IPS DF 6.9 (cell line): Measurements from ENCODE around the gene TRAPPC12.

ENCODE experiments used
- DNase-seq: peaks from one replicate; pipeline ENCODE4 v3.0.0-alpha.2; 2013; ENCODE audit warnings: low read depth, low spot score
- H3K27ac ChIP-seq: one replicate; pipeline ENCODE4 v1.5.1; 2013; ENCODE audit warnings: low read length, control low read depth
- H3K27me3 ChIP-seq: 2 replicates; pipeline ENCODE4 v1.6.1; 2013; ENCODE audit warnings: mild to moderate bottlenecking, low read length; ENCODE audit not compliant: control insufficient read depth, insufficient read depth
- H3K36me3 ChIP-seq: 2 replicates; pipeline ENCODE4 v1.6.1; 2013; ENCODE audit warnings: low read length; ENCODE audit not compliant: control insufficient read depth, insufficient read depth
- H3K4me1 ChIP-seq: 2 replicates; pipeline ENCODE4 v1.6.1; 2013; ENCODE audit warnings: low read length; ENCODE audit not compliant: control insufficient read depth, insufficient read depth
- H3K4me3 ChIP-seq: 2 replicates; pipeline ENCODE4 v1.5.1; 2013; ENCODE audit warnings: mild to moderate bottlenecking, low read length
- H3K9me3 ChIP-seq: 2 replicates; pipeline ENCODE4 v1.6.1; 2013; ENCODE audit warnings: low read length, inconsistent platforms; ENCODE audit not compliant: control insufficient read depth, insufficient read depth
- WGBS: extraction: QIAGEN DNeasy Blood & Tissue Kit; methylation state at CpG from one replicate; pipeline ENCODE4 v1.1.7; 2013; ENCODE audit warnings: mixed read lengths, missing lambda C conversion rate; ENCODE audit not compliant: insufficient read length, insufficient coverage; 5-methylcytosine and 5-hydroxymethylcytosine counted together

TRAPPC12 gene

GRCh38 chr2:3476985-3477327 lies 97.5 kb downstream of the TRAPPC12 start:
- no peak overlapping the region for H3K4me3 ChIP-seq
- no peak overlapping the region for H3K27ac ChIP-seq
- H3K4me1 ChIP-seq = no peaks in the 10 kb centered on the region
- peaks cover 10% of the 10 kb centered on the region for H3K36me3 ChIP-seq
- H3K9me3 ChIP-seq = no peaks in the 10 kb centered on the region
- WGBS = no CpG with 5 or more reads among the region's 5 CpGs
- no peak for DNase-seq
- H3K27me3 ChIP-seq = no peaks in the 10 kb centered on the region

DNA sequence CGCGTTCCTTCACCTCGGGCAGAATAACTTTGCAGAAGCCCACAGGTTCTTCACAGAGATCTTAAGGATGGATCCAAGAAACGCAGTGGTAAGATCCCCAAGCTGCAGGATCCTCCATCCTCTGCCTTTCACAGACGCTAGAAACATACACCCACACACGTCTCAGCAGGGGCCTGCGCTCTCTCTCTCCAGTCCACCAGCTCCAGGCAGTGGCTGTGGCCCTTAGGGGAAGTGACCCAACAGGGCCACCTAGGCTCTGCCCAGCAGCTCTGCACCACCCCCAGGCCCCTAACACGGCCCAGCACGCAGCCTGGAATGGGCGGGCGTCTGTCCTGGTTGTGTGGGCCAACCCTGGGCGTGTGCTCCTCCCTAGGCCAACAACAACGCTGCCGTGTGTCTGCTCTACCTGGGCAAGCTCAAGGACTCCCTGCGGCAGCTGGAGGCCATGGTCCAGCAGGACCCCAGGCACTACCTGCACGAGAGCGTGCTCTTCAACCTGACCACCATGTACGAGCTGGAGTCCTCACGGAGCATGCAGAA lies 99.4 kb downstream of the TRAPPC12 start:
- Histone ChIP-seq H3K4me1 (no peaks in the 10 kb centered on the region), H3K4me3 (no peak overlapping the region), H3K27ac (no peak overlapping the region), H3K27me3 (no peaks in the 10 kb centered on the region), H3K36me3 (peaks cover 10% of the 10 kb centered on the region), H3K9me3 (no peaks in the 10 kb centered on the region)
- no CpG with 5 or more reads among the region's 19 CpGs for WGBS
- DNase-seq = no peak

DNA sequence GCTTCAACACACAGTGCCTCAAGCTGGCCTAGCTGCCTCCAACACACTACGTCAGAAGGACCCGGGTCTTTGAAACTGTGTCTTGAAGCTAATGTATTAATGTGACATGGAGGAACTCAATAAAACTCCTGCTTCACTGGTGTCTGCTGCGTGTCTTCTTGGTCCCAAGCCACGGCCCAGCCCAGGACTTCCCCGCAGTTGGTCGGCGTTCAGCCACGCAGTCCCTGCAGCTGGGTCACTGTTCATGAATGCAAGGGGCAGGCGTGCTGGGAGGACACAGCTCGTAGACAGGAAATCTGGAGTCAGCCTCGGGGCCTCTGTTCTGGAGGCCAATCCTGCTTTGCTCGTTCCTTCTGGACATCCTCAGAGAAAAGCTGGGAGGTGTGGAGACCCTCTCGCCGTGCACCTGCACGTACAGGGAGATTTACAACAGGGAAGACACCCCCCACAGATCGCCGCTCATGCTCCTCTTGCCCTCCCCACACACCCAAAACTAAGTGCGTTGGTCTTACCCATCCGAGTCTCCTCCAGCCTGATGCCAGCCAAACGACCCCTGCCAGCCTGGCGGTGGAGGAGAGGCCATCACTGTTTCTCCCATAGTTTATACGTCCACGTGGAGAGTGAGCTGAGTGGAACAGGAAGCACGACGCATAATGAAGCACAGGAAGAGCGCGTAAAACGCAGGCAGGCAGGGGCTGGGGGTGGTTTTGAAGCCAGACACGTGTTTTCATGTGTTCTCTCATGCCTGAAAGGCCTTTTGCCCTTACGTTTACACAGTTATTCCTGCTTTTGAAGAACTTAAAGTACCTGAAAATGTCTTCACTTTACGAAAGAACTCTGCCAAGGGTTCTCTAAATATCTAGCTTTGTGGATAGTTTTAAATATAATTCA lies 100.2 kb downstream of the TRAPPC12 start:
- Histone ChIP-seq H3K9me3 (no peaks in the 10 kb centered on the region), H3K4me3 (no peak overlapping the region), H3K36me3 (peaks cover 10% of the 10 kb centered on the region), H3K27me3 (no peaks in the 10 kb centered on the region), H3K4me1 (no peaks in the 10 kb centered on the region), H3K27ac (no peak overlapping the region)
- WGBS = no CpG with 5 or more reads among the region's 31 CpGs
- no peak for DNase-seq

GRCh38 chr2:3480352-3481010 lies 101.0 kb downstream of the TRAPPC12 start:
- peaks cover 10% of the 10 kb centered on the region for H3K36me3 ChIP-seq
- H3K4me1 ChIP-seq = no peaks in the 10 kb centered on the region
- H3K27me3 ChIP-seq = no peaks in the 10 kb centered on the region
- DNase-seq = no peak
- no peak overlapping the region for H3K4me3 ChIP-seq
- no peaks in the 10 kb centered on the region for H3K9me3 ChIP-seq
- H3K27ac ChIP-seq = no peak overlapping the region
- WGBS = no CpG with 5 or more reads among the region's 7 CpGs

DNA sequence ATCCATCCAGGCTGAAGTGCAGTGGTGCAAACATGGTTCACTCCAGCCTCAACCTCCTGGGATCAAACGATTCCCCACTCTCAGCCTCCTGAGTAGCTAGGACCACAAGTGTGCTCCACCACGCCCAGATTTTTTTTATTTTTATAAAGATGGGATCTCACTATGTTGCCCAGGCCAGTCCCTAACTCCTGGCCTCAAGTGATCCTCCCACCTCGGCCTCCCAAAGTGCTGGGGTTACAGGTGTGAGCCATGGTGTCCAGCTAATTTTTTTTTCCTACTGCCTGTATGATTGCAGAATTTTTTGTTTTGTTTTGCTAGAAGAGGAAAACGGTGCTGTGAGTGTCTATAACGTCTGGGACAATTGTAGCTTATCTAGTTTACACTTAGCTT lies 101.5 kb downstream of the TRAPPC12 start:
- H3K36me3 ChIP-seq = peaks cover 10% of the 10 kb centered on the region
- H3K27me3 ChIP-seq = no peaks in the 10 kb centered on the region
- H3K4me1 ChIP-seq = no peaks in the 10 kb centered on the region
- no peak overlapping the region for H3K27ac ChIP-seq
- no peak for DNase-seq
- WGBS = no CpG with 5 or more reads among the region's 5 CpGs
- no peak overlapping the region for H3K4me3 ChIP-seq
- no peaks in the 10 kb centered on the region for H3K9me3 ChIP-seq

DNA sequence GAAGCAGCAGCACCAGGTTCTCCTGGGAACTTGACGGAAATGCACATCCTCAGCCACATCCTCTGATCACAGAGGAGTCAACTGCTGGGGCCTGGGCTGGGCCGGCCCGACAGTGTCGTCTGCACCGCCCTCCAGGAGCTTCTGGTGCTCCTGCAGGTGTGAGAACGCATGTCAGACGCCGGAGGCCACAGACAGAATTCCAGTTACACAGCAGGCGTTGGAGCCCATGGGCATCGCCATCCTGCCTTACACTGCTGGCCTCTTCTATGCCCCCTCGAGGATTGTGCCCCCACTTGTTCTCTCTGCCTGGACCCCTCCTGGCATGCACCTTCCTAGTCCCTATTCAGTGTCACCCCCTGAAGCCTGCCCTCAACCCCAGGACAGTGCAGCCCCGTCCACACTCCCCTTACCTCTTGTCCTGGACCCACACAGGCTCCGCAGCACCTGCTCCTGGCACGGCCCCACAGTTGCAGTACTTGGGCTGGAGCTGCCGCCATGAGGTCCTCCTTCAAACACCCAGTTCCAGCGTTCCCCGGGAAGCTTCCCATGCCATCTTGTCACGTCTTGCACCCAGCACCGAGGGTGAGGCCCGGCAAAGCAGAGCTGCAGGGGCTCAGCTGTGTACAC lies 102.4 kb downstream of the TRAPPC12 start:
- no CpG with 5 or more reads among the region's 20 CpGs for WGBS
- DNase-seq = no peak
- Histone ChIP-seq H3K4me3 (no peak overlapping the region), H3K36me3 (peaks cover 7% of the 10 kb centered on the region), H3K27ac (no peak overlapping the region), H3K4me1 (no peaks in the 10 kb centered on the region), H3K27me3 (no peaks in the 10 kb centered on the region), H3K9me3 (no peaks in the 10 kb centered on the region)

GRCh38 chr2:3482363-3482821 lies 102.9 kb downstream of the TRAPPC12 start:
- Histone ChIP-seq H3K4me3 (no peak overlapping the region), H3K9me3 (no peaks in the 10 kb centered on the region), H3K27ac (no peak overlapping the region), H3K4me1 (no peaks in the 10 kb centered on the region), H3K27me3 (no peaks in the 10 kb centered on the region), H3K36me3 (peaks cover 7% of the 10 kb centered on the region)
- DNase-seq = no peak
- WGBS = no CpG with 5 or more reads among the region's 20 CpGs

- WGBS = no CpG with 5 or more reads among the region's 30 CpGs
- Histone ChIP-seq H3K36me3 (peaks cover 7% of the 10 kb centered on the region), H3K27me3 (no peaks in the 10 kb centered on the region), H3K4me1 (no peaks in the 10 kb centered on the region), H3K27ac (no peak overlapping the region), H3K4me3 (no peak overlapping the region), H3K9me3 (no peaks in the 10 kb centered on the region)
- DNase-seq = peak; percentile 92
Observed at GRCh38 chr2:3483227-3483985, 103.9 kb downstream of the TRAPPC12 start.

- WGBS = no CpG with 5 or more reads among the region's 34 CpGs
- H3K4me1 ChIP-seq = no peaks in the 10 kb centered on the region
Observed at GRCh38 chr2:3483986-3484960, 104.8 kb downstream of the TRAPPC12 start.

More at GRCh38 chr2:3483986-3484960, 104.8 kb downstream of the TRAPPC12 start:
- no peaks in the 10 kb centered on the region for H3K27me3 ChIP-seq
- no peaks in the 10 kb centered on the region for H3K9me3 ChIP-seq
- no peak overlapping the region for H3K27ac ChIP-seq
- H3K36me3 ChIP-seq = peaks cover 3% of the 10 kb centered on the region; the same call in 1 of the 2 replicates
- DNase-seq = no peak
- H3K4me3 ChIP-seq = no peak overlapping the region
